ENCODE results near the gene CALU. TPM values are rescaled to one million over a fixed set of nuclear protein-coding genes. Genes with fewer than 3 reads are reported as not detected.

CALU gene
- total RNA-seq, 2 experiments from 2014 or later = 26.0 to 30.2 TPM

GRCh38 chr7:128744366-128744905, 5.3 kb downstream of the CALU start:
- Mint-ChIP-seq H3K36me3 (peaks cover 20% of the 10 kb centered on the region), H3K9me3 (no peaks in the 10 kb centered on the region), H3K4me3 (no peak overlapping the region), H3K27me3 (no peaks in the 10 kb centered on the region), H3K4me1 (peaks cover 31% of the 10 kb centered on the region), H3K27ac (no peak overlapping the region)
- DNase-seq = no peak
- no peak for ATAC-seq (ENCODE audit: low read depth)
- POLR2A ChIA-PET = no interaction called here

GRCh38 chr7:128745706-128746105, 6.5 kb downstream of the CALU start:
- no peak for ATAC-seq (ENCODE audit: low read depth)
- no peak overlapping the region for H3K27ac Mint-ChIP-seq
- POLR2A ChIA-PET = interaction anchor here (0.5 kb wide), 1 partner anchor 349 kb away, joined by 4 read pairs; no protein-coding TSS in a partner anchor

GRCh38 chr7:128747327-128748079, 8.3 kb downstream of the CALU start:
- POLR2A ChIA-PET = interaction anchor here (1.6 kb wide), 1 partner anchor 9 kb away, joined by 7 read pairs; no protein-coding TSS in a partner anchor
- Mint-ChIP-seq H3K4me3 (no peak overlapping the region), H3K9me3 (no peaks in the 10 kb centered on the region), H3K36me3 (peaks cover 22% of the 10 kb centered on the region), H3K27ac (no peak overlapping the region), H3K4me1 (peaks cover 13% of the 10 kb centered on the region), H3K27me3 (no peaks in the 10 kb centered on the region)
- DNase-seq (no peak), ATAC-seq (ENCODE audit: low read depth) (no peak)

More at GRCh38 chr7:128745706-128746105, 6.5 kb downstream of the CALU start:
- no peaks in the 10 kb centered on the region for H3K9me3 Mint-ChIP-seq
- H3K4me1 Mint-ChIP-seq = peaks cover 25% of the 10 kb centered on the region
- H3K27me3 Mint-ChIP-seq = no peaks in the 10 kb centered on the region
- H3K4me3 Mint-ChIP-seq = no peak overlapping the region
- peaks cover 26% of the 10 kb centered on the region for H3K36me3 Mint-ChIP-seq
- DNase-seq = no peak

GRCh38 chr7:128752251-128752650, 13.1 kb downstream of the CALU start:
- no peaks in the 10 kb centered on the region for H3K9me3 Mint-ChIP-seq
- no peaks in the 10 kb centered on the region for H3K27me3 Mint-ChIP-seq
- H3K36me3 Mint-ChIP-seq = peaks cover 33% of the 10 kb centered on the region
- H3K4me1 Mint-ChIP-seq = peaks cover 7% of the 10 kb centered on the region
- no peak overlapping the region for H3K4me3 Mint-ChIP-seq
- ATAC-seq (ENCODE audit: low read depth) (no peak), DNase-seq (no peak)
- no peak overlapping the region for H3K27ac Mint-ChIP-seq
- POLR2A ChIA-PET = no interaction called here

- Mint-ChIP-seq H3K4me1 (peaks cover 3% of the 10 kb centered on the region), H3K36me3 (peaks cover 19% of the 10 kb centered on the region), H3K9me3 (no peaks in the 10 kb centered on the region), H3K4me3 (no peak overlapping the region), H3K27me3 (no peaks in the 10 kb centered on the region), H3K27ac (no peak overlapping the region)
- DNase-seq (no peak), ATAC-seq (ENCODE audit: low read depth) (no peak)
- POLR2A ChIA-PET = interaction anchor here (0.7 kb wide), 1 partner anchor 305 kb away, joined by 3 read pairs; no protein-coding TSS in a partner anchor
Measured at GRCh38 chr7:128755075-128755818, 16.1 kb downstream of the CALU start.

- no peak for DNase-seq
- Mint-ChIP-seq H3K27ac (no peak overlapping the region), H3K9me3 (no peaks in the 10 kb centered on the region), H3K4me3 (no peak overlapping the region), H3K36me3 (peaks cover 19% of the 10 kb centered on the region), H3K27me3 (no peaks in the 10 kb centered on the region), H3K4me1 (peaks cover 3% of the 10 kb centered on the region)
- ATAC-seq (ENCODE audit: low read depth) = no peak
- POLR2A ChIA-PET = interaction anchor here (0.7 kb wide), 1 partner anchor 305 kb away, joined by 3 read pairs; no protein-coding TSS in a partner anchor
Measured at GRCh38 chr7:128755819-128756476, 16.8 kb downstream of the CALU start.

- POLR2A ChIA-PET = interaction anchor here (0.7 kb wide), 1 partner anchor 18 kb away, joined by 3 read pairs; the partner anchor contains the start of gene CALU
- no peak for ATAC-seq (ENCODE audit: low read depth)
Measured at GRCh38 chr7:128757203-128757602, 18.0 kb downstream of the CALU start.

GRCh38 chr7:128758553-128758952, 19.4 kb downstream of the CALU start:
- H3K4me3 Mint-ChIP-seq = no peak overlapping the region
- peaks cover 20% of the 10 kb centered on the region for H3K36me3 Mint-ChIP-seq
- POLR2A ChIA-PET = no interaction called here
- peaks cover 1% of the 10 kb centered on the region for H3K4me1 Mint-ChIP-seq
- H3K9me3 Mint-ChIP-seq = no peaks in the 10 kb centered on the region
- DNase-seq (no peak), ATAC-seq (ENCODE audit: low read depth) (no peak)
- no peak overlapping the region for H3K27ac Mint-ChIP-seq
- no peaks in the 10 kb centered on the region for H3K27me3 Mint-ChIP-seq

More at GRCh38 chr7:128757203-128757602, 18.0 kb downstream of the CALU start:
- H3K4me1 Mint-ChIP-seq = peaks cover 3% of the 10 kb centered on the region
- H3K4me3 Mint-ChIP-seq = no peak overlapping the region
- H3K36me3 Mint-ChIP-seq = peaks cover 24% of the 10 kb centered on the region
- H3K9me3 Mint-ChIP-seq = no peaks in the 10 kb centered on the region
- no peak for DNase-seq
- H3K27ac Mint-ChIP-seq = no peak overlapping the region
- no peaks in the 10 kb centered on the region for H3K27me3 Mint-ChIP-seq

- H3K27me3 Mint-ChIP-seq = no peaks in the 10 kb centered on the region
- ATAC-seq (ENCODE audit: low read depth) = no peak
- POLR2A ChIA-PET = no interaction called here
- DNase-seq = no peak
- H3K9me3 Mint-ChIP-seq = no peaks in the 10 kb centered on the region
- no peak overlapping the region for H3K4me3 Mint-ChIP-seq
- H3K36me3 Mint-ChIP-seq = peaks cover 21% of the 10 kb centered on the region
- no peak overlapping the region for H3K27ac Mint-ChIP-seq
- H3K4me1 Mint-ChIP-seq = peaks cover 1% of the 10 kb centered on the region
Measured at GRCh38 chr7:128759242-128759641, 20.1 kb downstream of the CALU start.

GRCh38 chr7:128763541-128763940, 24.4 kb downstream of the CALU start:
- no peak overlapping the region for H3K27ac Mint-ChIP-seq
- ATAC-seq (ENCODE audit: low read depth) = no peak
- peaks cover 26% of the 10 kb centered on the region for H3K36me3 Mint-ChIP-seq
- H3K4me1 Mint-ChIP-seq = peaks cover 1% of the 10 kb centered on the region
- no peaks in the 10 kb centered on the region for H3K9me3 Mint-ChIP-seq
- H3K4me3 Mint-ChIP-seq = no peak overlapping the region
- H3K27me3 Mint-ChIP-seq = no peaks in the 10 kb centered on the region
- POLR2A ChIA-PET = interaction anchor here (1.1 kb wide), 1 partner anchor 24 kb away, joined by 3 read pairs; the partner anchor contains the start of gene CALU
- no peak for DNase-seq

- no peaks in the 10 kb centered on the region for H3K4me1 Mint-ChIP-seq
- H3K36me3 Mint-ChIP-seq = peaks cover 40% of the 10 kb centered on the region
- H3K27me3 Mint-ChIP-seq = no peaks in the 10 kb centered on the region
- no peak overlapping the region for H3K27ac Mint-ChIP-seq
- POLR2A ChIA-PET = no interaction called here
- DNase-seq (no peak), ATAC-seq (ENCODE audit: low read depth) (no peak)
- no peaks in the 10 kb centered on the region for H3K9me3 Mint-ChIP-seq
- no peak overlapping the region for H3K4me3 Mint-ChIP-seq
Measured at GRCh38 chr7:128767475-128768110, 28.4 kb downstream of the CALU start.

- Mint-ChIP-seq H3K9me3 (no peaks in the 10 kb centered on the region), H3K36me3 (peaks cover 46% of the 10 kb centered on the region), H3K27ac (no peak overlapping the region), H3K4me3 (no peak overlapping the region), H3K4me1 (no peaks in the 10 kb centered on the region), H3K27me3 (no peaks in the 10 kb centered on the region)
- no peak for ATAC-seq (ENCODE audit: low read depth)
- POLR2A ChIA-PET = no interaction called here
- DNase-seq = no peak
Measured at GRCh38 chr7:128770233-128770632, 31.1 kb downstream of the CALU start.

GRCh38 chr7:128773604-128774003, 34.4 kb downstream of the CALU start:
- no peak overlapping the region for H3K4me3 Mint-ChIP-seq
- H3K9me3 Mint-ChIP-seq = peaks cover 8% of the 10 kb centered on the region
- peaks cover 39% of the 10 kb centered on the region for H3K36me3 Mint-ChIP-seq
- POLR2A ChIA-PET = interaction anchor here (0.7 kb wide), 1 partner anchor 12 kb away, joined by 3 read pairs; no protein-coding TSS in a partner anchor
- DNase-seq (no peak), ATAC-seq (ENCODE audit: low read depth) (no peak)
- H3K27ac Mint-ChIP-seq = no peak overlapping the region
- no peaks in the 10 kb centered on the region for H3K27me3 Mint-ChIP-seq
- H3K4me1 Mint-ChIP-seq = no peaks in the 10 kb centered on the region
